Measurements from ENCODE around the gene GABARAPL1.
"Not testable (repeated sequence)": the region's sequence is repeated elsewhere in the genome, so short reads cannot be mapped to it uniquely, and the experiment has no call there.

Gene GABARAPL1

DNA sequence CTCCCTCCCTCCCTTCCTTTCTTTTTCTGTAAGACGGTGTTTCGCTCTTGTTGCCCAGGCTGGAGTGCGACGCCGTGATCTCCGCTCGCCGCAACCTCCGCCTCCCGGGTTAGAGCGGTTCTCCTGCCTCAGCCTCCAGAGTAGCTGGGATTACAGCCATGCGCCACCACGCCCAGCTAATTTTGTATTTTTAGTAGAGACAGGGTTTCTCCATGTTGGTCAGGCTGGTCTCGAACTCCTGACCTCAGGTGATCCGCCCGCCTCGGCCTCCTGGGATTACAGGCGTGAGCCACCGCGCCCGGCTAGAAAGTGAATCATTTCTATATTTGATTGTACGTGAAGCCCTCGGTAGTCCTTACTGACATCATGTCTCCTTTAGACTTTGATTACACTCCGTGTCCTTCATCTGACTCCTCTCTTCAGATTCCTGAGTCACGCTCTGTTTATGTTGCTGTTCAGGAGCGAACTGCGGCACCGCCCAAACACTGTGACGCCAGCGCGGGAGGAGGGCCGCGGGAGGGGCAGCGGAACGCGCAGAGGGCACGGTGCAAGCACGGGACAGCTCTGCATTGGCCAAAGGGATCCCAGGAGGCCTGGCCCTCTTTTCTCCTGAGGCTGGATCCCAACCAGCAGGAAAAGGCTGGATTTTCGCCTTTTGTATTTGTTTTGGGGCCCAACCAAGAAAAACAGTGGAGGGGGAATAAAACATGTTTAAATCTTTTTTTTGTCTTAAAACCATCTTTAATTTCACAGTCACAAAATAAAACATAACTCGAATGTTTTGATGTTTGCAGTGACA, 538 bp upstream of the GABARAPL1 start:
- Mint-ChIP-seq H3K27ac (peak overlapping the region; percentile 99), H3K9me3 (no peaks in the 10 kb centered on the region), H3K4me1 (ENCODE audit: low read depth) (peaks cover 30% of the 10 kb centered on the region), H3K4me3 (peak overlapping the region; percentile 96), H3K36me3 (ENCODE audit: low read depth) (peaks cover 19% of the 10 kb centered on the region), H3K27me3 (no peaks in the 10 kb centered on the region)
- intact Hi-C loops (cut with micrococcal nuclease): no loop called here

DNA sequence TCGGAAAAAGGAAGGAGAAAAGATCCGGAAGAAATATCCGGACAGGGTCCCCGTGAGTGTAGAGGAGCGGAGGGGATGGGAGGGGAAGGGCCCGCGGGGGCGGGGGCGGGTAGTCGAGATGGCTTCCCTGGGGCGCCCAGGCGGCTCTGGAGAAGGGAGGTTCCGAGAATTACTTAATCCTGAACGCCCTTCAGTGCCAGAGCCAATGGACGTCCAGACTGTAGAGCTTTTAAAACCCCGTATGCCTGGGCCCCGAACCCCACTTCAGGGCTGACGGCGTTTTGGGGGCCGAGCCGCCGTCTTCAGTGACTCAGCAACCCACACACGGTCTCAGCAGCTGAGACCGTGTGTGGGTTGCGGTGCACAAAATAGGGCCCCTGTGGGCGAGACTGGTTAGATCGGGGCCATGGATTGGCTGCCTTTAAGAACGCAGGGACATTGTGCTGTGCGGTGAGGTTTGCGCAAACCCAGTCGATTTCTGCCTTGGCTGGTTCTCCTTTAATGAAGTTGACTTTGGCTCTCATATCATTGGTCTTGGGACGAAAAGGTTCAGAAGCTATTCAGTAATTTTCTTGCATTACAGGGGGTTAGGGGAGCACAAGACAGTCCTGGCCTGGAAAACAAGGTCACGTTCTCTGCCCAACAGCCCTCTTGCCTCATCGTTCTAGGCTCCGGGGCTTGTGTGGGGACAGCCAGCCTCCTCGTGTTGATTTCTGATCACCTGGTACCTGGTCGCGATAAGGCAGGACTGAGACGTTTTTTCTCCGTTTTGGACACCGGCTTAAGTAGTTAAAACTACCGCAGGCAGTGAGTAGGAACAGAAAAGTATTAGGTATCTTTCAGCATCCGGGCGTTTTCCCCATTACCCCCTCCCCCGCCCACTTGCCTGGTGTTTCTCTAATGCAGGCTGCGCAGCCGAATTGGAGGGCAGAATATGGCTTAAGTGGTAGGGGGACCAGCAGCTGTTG, 775 bp downstream of the GABARAPL1 start:
- no peaks in the 10 kb centered on the region for H3K9me3 Mint-ChIP-seq
- peaks cover 37% of the 10 kb centered on the region for H3K4me1 Mint-ChIP-seq (ENCODE audit: low read depth)
- H3K36me3 Mint-ChIP-seq (ENCODE audit: low read depth): peaks cover 26% of the 10 kb centered on the region
- H3K4me3 Mint-ChIP-seq: peak overlapping the region; percentile 96
- peak overlapping the region; percentile 99 for H3K27ac Mint-ChIP-seq
- H3K27me3 Mint-ChIP-seq: no peaks in the 10 kb centered on the region
- intact Hi-C loops (cut with micrococcal nuclease): no loop called here

DNA sequence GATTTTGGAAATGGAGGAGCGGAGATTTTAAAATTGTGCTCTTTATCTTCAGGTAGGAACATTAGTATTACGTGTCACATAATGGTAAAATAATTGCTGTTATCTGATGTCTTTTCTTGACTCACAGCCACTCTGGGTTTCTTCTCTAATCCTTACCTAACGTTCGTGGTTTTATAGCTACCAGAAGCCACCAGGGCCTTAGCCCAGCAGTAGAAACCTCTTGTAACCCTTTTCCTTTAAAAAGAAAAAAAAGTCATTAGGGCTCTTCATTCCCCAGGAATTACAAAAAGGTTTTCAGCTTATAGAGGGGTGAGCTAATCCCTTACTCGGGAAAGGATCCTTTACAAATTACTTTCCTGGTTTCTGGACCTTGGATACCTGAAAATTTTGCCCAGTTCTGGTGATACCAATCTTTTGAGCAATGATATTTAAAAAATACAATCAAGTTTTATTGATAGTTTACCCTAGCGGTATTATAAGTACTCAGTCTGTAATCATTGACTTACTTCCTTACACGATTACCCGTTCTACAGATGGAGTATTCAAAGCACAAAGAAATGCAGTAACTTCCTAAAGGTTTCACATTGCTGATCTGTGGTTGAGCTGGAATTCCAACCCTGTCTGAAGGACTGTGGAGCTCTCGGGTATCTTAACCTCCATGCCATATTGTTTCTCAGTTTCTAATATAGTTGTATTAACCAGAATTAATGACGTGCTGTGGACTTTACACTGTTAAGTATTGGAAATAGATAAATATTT, 1.6 kb downstream of the GABARAPL1 start:
- intact Hi-C loops (cut with micrococcal nuclease): no loop called here
- Mint-ChIP-seq H3K27me3 (no peaks in the 10 kb centered on the region), H3K4me3 (peak overlapping the region; percentile 96), H3K36me3 (ENCODE audit: low read depth) (peaks cover 34% of the 10 kb centered on the region), H3K9me3 (no peaks in the 10 kb centered on the region), H3K4me1 (ENCODE audit: low read depth) (peaks cover 37% of the 10 kb centered on the region), H3K27ac (peak overlapping the region; percentile 99)

DNA sequence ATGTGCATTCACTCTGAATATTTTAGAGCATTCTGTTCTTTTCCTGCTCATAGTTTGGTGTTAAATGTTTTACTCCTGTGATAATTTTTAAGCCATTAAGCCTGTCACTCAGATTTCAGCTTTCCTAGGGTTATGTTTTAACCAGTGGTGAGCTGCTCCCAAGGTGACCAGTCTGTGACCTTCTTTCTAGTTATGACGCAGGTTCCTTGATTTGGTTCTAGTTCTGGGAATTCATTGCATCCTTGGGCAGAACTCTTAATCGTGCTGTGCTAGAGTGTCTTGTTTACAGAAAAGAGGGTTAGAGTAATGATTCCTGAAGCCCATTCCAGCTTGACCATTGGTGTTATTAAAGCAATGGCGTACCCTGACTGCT, 2.2 kb downstream of the GABARAPL1 start:
- intact Hi-C loops (cut with micrococcal nuclease): no loop called here
- H3K36me3 Mint-ChIP-seq (ENCODE audit: low read depth): peaks cover 40% of the 10 kb centered on the region
- no peaks in the 10 kb centered on the region for H3K9me3 Mint-ChIP-seq
- H3K4me1 Mint-ChIP-seq (ENCODE audit: low read depth): peaks cover 37% of the 10 kb centered on the region
- H3K27ac Mint-ChIP-seq: peak overlapping the region; percentile 41
- H3K27me3 Mint-ChIP-seq: no peaks in the 10 kb centered on the region
- peak overlapping the region; percentile 39 for H3K4me3 Mint-ChIP-seq

DNA sequence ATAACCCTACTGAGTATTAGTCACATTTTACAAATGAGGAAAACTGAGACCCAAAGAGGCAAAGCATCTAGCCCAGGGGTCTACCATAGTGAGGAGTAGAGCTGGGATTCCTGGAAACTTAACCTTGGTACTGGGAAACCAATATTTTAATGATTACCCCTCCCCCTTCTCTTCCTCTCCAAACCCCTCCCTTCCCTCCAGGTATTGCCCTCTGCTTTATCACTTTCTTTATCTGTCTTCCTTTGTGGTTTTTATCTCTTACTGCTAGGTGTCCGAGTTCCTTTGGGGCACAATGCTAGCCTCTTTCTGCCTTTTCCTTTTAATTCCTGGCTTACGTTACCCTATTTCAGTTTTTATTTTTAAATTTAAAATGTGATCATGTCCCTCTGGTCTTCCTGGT, 2.8 kb downstream of the GABARAPL1 start:
- Mint-ChIP-seq H3K36me3 (ENCODE audit: low read depth) (peaks cover 45% of the 10 kb centered on the region), H3K4me1 (ENCODE audit: low read depth) (peaks cover 37% of the 10 kb centered on the region), H3K4me3 (no peak overlapping the region), H3K27ac (peak overlapping the region; percentile 41), H3K9me3 (no peaks in the 10 kb centered on the region), H3K27me3 (no peaks in the 10 kb centered on the region)
- intact Hi-C loops (cut with micrococcal nuclease): no loop called here

DNA sequence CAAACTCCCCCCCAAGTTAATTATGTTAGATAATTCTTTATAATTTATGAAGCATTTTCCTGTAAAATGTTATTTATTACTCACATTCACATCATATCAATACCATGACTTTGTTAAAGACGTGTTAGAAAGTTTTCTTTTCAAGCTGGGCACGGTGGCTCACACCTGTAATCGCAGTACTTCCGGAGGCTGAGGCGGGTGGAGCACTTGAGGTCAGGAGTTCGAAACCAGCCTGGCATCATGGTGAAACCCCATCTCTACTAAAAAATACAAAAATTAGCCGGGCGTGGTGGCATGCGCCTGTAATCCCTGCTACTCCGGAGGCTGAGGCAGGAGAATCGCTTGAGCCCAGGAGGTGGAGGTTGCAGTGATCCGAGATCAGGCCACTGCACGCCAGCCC, 3.3 kb downstream of the GABARAPL1 start:
- H3K9me3 Mint-ChIP-seq; intact Hi-C loops (cut with micrococcal nuclease): not testable (repeated sequence)

DNA sequence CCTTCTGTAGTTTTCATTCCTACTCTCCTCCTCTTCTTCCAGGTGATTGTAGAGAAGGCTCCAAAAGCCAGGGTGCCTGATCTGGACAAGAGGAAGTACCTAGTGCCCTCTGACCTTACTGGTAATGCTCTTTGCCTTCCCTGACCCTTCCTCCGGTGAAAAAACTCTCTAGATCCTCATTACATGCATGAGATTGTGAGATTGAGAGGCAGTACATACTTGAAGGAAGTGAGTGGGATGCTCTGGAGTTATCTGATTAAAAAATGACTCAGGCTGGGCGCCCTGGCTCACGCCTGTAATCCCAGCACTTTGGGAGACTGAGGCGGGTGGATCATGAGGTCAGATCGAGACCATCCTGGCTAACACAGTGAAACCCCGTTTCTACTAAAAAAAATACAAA, 5.3 kb downstream of the GABARAPL1 start:
- Mint-ChIP-seq H3K4me3 (no peak overlapping the region), H3K27me3 (no peaks in the 10 kb centered on the region), H3K4me1 (ENCODE audit: low read depth) (peaks cover 29% of the 10 kb centered on the region), H3K36me3 (ENCODE audit: low read depth) (peaks cover 67% of the 10 kb centered on the region), H3K9me3 (no peaks in the 10 kb centered on the region), H3K27ac (peak overlapping the region; percentile 61)
- intact Hi-C loops (cut with micrococcal nuclease): no loop called here

More for the DNA sequence above, 3.3 kb downstream of the GABARAPL1 start:
- H3K4me3 Mint-ChIP-seq, H3K27me3 Mint-ChIP-seq, H3K27ac Mint-ChIP-seq: not testable (repeated sequence)
- peaks cover 37% of the 10 kb centered on the region for H3K4me1 Mint-ChIP-seq (ENCODE audit: low read depth)
- H3K36me3 Mint-ChIP-seq (ENCODE audit: low read depth): peaks cover 50% of the 10 kb centered on the region

DNA sequence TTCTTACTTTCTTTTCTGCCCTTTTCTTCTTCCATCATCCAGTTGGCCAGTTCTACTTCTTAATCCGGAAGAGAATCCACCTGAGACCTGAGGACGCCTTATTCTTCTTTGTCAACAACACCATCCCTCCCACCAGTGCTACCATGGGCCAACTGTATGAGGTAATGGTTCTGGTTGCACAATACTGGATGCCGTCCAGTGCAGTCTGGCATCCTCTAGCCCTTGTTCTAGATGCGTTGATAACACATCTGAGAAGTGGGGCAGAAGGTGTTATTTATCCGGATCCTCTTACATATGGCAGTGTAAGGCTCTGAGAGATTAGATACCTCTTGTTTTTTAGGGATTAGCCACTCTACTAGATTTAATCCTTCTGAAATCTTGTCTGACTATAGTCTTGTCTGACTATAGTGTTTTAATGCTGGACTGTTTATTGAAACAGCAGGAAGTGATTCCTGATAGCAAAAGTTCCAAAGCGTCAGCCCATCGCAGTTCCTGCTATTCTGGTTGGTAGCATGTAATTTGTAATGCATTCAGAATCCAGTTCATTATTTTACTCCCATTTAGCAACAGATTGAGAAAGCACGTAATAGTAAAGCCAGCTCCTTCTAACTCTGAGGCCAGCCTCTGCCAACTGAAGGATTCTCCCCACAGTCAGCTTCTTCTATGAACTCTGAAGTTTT, 7.9 kb downstream of the GABARAPL1 start:
- intact Hi-C loops (cut with micrococcal nuclease): no loop called here

DNA sequence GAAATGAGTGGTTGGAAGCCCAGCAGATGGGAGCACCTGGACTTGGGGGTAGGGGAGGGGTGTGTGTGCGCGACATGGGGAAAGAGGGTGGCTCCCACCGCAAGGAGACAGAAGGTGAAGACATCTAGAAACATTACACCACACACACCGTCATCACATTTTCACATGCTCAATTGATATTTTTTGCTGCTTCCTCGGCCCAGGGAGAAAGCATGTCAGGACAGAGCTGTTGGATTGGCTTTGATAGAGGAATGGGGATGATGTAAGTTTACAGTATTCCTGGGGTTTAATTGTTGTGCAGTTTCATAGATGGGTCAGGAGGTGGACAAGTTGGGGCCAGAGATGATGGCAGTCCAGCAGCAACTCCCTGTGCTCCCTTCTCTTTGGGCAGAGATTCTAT, 9.2 kb downstream of the GABARAPL1 start:
- intact Hi-C loops (cut with micrococcal nuclease): no loop called here
- H3K4me3 Mint-ChIP-seq: no peak overlapping the region
- peaks cover 71% of the 10 kb centered on the region for H3K36me3 Mint-ChIP-seq (ENCODE audit: low read depth)
- no peak overlapping the region for H3K27ac Mint-ChIP-seq
- no peaks in the 10 kb centered on the region for H3K9me3 Mint-ChIP-seq
- H3K4me1 Mint-ChIP-seq (ENCODE audit: low read depth): peaks cover 14% of the 10 kb centered on the region
- H3K27me3 Mint-ChIP-seq: no peaks in the 10 kb centered on the region

More for the DNA sequence above, 7.9 kb downstream of the GABARAPL1 start:
- Mint-ChIP-seq H3K9me3 (no peaks in the 10 kb centered on the region), H3K4me1 (ENCODE audit: low read depth) (peaks cover 8% of the 10 kb centered on the region), H3K27ac (no peak overlapping the region), H3K4me3 (no peak overlapping the region), H3K27me3 (no peaks in the 10 kb centered on the region), H3K36me3 (ENCODE audit: low read depth) (peaks cover 77% of the 10 kb centered on the region)

DNA sequence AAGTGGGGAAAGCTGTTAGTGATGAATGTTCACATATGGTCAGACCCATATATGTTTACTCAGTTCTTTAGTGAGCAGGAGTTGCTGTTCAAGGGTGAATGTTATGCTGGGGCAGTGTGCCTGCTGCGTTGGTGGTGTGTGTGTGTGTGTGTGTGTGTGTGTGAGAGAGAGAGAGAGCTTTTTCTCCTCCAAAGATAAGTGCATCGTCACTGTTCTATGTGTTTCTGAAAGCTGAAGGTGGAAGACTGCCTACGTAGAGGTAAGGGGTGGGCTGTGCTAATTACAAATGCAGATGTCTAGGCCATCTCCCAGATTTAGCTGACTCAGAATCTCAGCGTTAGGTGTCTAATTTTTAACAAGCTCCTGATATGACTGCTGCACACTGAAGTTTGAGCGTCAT, 10.5 kb downstream of the GABARAPL1 start:
- Mint-ChIP-seq H3K27me3 (no peaks in the 10 kb centered on the region), H3K4me1 (ENCODE audit: low read depth) (peaks cover 9% of the 10 kb centered on the region), H3K36me3 (ENCODE audit: low read depth) (peaks cover 66% of the 10 kb centered on the region), H3K9me3 (no peaks in the 10 kb centered on the region), H3K4me3 (no peak overlapping the region), H3K27ac (no peak overlapping the region)
- intact Hi-C loops (cut with micrococcal nuclease): no loop called here

DNA sequence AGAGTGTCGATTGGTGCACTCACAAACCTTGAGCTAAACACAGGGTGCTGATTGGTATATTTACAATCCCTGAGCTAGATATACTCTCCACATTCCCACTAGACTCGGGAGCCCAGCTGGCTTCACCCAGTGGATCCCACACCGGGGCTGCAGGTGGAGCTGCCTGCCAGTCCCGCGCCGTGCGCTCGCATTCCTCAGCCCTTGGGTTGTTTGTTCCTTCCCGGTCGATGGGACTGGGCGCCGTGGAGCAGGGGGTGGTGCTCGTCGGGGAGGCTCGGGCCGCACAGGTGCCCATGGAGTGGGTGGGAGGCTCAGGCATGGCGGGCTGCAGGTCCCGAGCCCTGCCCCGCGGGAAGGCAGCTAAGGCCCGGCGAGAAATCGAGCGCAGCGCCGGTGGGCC, 12.7 kb downstream of the GABARAPL1 start:
- H3K36me3 Mint-ChIP-seq (ENCODE audit: low read depth): peaks cover 45% of the 10 kb centered on the region
- H3K9me3 Mint-ChIP-seq; H3K27ac Mint-ChIP-seq; H3K27me3 Mint-ChIP-seq; intact Hi-C loops (cut with micrococcal nuclease); H3K4me1 Mint-ChIP-seq (ENCODE audit: low read depth); H3K4me3 Mint-ChIP-seq: not testable (repeated sequence)

DNA sequence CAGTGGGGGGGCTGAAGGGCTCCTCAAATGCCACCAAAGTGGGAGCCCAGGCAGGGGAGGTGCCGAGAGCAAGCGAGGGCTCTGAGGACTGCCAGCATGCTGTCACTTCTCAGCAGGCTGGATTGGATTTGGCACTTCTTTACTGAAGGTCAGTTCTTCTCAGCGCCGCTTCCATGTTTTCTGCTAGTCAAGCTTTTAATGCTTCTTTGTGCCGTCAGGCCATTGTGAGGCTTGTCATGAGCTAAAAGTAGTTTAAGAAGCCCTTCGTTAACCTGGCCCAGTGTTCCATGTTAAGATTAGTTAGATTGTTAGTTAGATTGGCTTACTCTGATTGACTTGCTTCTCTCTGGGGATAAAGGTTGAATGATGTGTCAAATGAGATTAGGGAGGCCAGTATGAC, 13.4 kb downstream of the GABARAPL1 start:
- peaks cover 7% of the 10 kb centered on the region for H3K4me1 Mint-ChIP-seq (ENCODE audit: low read depth)
- H3K4me3 Mint-ChIP-seq: no peak overlapping the region
- no peak overlapping the region for H3K27ac Mint-ChIP-seq
- no peaks in the 10 kb centered on the region for H3K27me3 Mint-ChIP-seq
- H3K9me3 Mint-ChIP-seq: no peaks in the 10 kb centered on the region
- peaks cover 38% of the 10 kb centered on the region for H3K36me3 Mint-ChIP-seq (ENCODE audit: low read depth)
- intact Hi-C loops (cut with micrococcal nuclease): no loop called here

DNA sequence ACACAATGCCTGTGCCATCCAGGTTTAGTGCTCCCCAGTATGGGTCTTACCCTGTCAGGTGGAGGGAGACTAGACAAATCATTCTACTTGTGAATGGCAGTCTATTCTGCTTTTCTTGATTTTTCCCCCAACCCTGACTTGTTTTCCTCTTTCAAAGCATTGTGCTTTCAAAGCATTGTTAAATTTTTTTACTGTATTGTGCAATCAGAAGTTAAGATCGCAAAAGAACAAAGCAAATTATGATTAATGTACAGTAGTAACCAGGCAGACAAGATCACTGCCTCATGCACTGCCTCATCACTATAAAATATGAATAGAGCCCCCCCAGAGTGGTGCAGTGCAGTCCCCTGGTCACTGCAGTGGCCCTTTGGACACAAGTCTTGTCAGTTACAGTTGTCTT, 14.1 kb downstream of the GABARAPL1 start:
- no peaks in the 10 kb centered on the region for H3K27me3 Mint-ChIP-seq
- H3K27ac Mint-ChIP-seq: no peak overlapping the region
- peaks cover 32% of the 10 kb centered on the region for H3K36me3 Mint-ChIP-seq (ENCODE audit: low read depth)
- H3K4me1 Mint-ChIP-seq (ENCODE audit: low read depth): peaks cover 7% of the 10 kb centered on the region
- no peaks in the 10 kb centered on the region for H3K9me3 Mint-ChIP-seq
- intact Hi-C loops (cut with micrococcal nuclease): no loop called here
- no peak overlapping the region for H3K4me3 Mint-ChIP-seq
